Brain pericyte (primary cell): ENCODE measurements around the gene TRAPPC10.
"Not testable (repeated sequence)": the region's sequence is repeated elsewhere in the genome, so short reads cannot be mapped to it uniquely, and the experiment has no call there.

ENCODE experiments used
- DNase-seq: peaks from one replicate; pipeline ENCODE4 v3.0.0-alpha.2; 2012; ENCODE audit warnings: low read depth, low spot score

TRAPPC10 gene

DNA sequence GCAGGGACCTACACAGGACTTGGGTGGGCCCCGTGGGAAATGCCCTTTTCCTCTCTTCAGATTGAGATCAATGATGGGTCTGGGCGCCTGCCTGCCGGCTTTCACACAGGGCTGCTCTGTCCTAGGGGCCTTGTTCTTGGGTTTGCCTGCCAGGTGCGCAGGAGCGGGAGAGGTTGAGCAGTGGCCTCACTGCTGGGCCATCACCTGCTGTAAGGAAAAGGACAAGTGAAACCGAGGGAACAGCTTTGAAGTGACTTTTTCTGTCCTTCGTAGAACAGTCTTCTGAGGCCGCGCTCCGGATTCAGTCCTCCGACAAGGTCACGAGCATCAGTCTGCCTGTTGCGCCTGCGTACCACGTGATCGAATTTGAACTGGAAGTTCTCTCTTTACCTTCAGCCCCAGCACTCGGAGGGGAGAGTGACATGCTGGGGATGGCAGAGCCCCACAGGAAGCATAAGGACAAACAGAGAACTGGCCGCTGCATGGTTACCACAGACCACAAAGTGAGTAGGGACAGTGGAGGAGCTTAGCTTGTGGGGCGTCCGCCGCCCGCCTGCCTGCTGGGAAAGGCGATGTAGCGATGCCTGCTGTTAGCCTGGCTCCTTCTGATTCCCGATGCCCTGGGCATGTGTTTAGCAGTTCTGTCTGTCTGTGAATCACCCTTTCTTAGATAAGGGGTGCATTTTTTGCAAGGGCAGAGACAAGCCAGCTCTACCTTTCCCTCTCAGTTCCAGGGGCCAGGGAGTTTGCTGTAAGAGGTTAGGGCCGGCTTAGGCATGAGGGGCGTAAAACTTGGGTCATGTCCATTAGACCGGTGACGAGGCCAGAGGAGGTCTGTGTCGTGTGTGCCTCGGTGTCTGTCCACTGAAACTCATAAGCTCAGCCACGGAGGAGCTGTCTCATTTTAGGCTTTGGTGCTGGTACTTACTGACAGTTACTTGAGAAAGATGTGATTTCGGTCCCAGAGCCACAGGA lies 75.6 kb downstream of the TRAPPC10 start:
- DNase-seq, result no peak

DNA sequence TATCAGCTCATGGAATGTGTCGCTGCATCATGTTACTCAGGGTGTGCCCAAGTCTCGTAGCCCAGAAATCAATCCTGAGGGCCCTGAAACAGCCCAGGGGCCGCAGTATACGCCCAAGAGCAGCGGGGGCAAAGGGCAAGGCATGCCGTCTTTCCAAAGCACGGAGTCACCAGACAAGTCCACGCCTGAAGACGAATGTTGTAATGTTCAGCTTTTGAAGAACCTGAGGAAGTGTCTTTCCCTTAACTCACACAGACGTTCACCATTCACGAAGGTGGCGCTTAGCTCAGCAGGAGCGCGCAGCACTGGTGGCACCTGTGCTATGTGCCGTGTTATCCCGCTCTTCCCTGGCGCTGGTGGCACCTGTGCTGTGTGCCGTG lies 76.3 kb downstream of the TRAPPC10 start:
- DNase-seq, result no peak

DNA sequence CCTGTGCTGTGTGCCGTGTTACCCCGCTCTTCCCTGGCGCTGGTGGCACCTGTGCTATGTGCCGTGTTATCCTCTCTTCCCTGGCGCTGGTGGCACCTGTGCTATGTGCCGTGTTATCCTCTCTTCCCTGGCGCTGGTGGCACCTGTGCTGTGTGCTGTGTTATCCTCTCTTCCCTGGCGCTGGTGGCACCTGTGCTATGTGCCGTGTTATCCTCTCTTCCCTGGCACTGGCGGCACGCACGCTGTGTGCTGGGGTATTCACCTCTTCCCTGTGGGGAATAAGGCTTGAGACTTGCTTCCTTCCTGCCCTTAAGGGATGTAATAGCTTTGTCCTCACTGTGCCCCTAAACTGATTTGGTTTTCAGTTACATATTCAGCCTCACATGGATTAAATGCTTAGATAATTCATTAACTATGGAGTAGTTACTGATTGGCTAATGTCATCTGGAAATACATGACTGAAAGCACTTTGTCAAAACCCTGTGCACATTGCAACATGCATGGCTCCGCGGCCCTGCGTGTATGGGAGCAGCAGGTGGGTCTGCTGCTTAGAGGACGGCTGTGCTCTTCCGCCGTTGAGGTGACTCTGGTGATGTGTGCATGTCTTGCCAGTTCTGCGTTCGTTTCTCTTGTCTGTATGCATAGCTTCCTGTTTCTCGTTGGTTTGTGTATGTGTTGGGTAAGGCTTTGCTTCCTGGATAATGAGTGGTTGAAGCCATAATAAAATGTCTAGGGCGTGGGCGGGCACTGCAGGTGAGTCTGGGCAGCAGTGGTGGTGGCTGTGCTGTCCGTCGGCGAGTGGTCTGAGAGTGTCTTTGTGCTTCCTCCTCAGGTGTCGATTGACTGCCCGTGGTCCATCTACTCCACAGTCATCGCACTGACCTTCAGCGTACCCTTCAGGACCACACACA lies 77.1 kb downstream of the TRAPPC10 start:
- DNase-seq, result no peak

DNA sequence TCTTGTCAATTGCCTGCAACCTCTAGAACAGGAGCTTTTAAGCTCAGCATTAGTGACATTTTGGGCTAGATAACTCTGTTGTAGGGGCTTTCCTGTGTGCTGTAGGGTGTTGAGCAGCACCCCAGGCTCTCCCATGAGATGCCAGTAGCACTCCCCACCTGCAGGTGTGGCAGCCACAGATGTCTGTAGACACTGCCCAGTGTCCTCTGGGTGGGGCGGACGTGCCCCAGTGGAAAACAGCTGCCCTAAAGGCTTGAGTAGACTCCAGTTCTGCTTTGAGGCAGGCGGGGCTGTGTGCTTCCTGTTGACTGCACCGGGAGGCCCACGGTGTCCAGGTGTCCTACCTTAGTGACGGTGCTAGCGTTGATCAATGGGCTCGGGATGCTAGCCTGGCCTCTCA lies 78.2 kb downstream of the TRAPPC10 start:
- DNase-seq, result no peak

DNA sequence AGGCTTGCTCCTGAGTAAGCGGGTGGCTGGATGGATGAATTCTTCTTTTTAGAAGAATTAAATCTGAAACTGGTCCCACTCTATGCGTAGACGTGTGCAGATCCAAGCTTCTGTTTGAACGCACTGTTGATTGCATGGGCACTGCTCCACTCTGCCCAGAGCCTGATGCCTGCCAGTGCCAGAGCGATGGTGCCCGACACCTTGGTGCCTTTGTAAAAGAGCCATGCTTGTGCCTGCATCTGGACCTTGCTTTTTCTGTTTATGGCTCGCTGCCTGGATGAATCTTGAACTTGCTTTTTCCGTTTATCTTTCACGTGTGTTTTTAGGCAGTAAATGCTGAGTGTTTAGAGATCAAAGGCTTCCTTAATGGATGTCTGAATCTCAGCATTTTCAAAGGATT lies 80.1 kb downstream of the TRAPPC10 start:
- no peak for DNase-seq

DNA sequence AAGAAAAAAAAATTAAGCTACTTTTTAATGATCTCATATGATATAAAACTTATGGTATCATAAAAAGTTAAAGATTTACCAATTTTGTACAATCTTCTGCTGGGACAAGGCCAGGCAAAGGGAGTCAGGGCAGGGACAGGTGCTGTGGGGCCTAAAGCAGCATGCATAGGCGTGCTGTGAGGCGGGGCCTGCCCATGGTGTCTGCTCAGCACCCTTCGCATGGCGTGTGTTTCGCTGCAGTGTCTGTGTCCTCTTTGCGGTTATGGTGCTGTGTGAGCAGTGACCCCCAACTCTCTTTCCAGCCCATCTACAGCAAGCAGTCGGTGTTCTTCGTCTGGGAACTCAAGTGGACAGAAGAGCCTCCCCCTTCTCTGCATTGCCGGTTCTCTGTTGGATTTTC lies 81.7 kb downstream of the TRAPPC10 start:
- DNase-seq, result no peak

DNA sequence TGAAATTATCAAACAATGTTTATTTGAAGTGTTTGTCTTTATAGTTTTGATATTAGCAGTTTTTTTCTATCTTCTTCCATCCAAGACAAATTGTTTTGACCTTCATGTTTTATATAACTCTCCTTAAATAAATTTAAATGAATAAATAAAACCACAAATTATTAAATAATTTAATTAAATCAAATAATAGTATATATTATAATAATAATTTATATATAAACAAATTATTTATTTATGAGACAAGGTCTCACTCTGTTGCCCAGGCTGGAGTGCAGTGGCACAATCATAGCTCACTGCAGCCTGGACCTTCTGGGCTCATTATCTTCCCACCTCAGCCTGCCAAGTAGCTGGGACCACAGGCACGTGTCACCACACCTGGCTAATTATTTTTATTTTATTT lies 82.7 kb downstream of the TRAPPC10 start:
- no peak for DNase-seq

DNA sequence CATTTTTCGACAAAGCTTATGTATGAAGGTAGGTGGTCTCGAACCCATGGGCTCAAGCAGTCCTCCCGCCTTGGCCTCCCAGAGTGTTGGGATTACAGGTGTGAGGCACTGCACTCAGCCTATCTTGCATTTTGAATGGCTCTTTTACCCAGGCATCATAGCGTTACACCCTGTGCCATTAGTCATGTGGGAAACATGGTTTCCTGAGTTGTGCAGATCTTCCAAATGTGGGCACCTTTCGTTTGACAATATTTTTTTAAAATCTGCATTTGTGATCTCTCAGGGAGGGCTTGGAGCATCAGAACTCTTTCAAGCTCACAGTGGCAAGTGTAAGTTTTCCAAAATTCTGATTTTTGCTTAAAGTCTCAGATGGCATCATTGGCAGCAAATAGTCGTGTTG lies 86.4 kb downstream of the TRAPPC10 start:
- not testable (repeated sequence) for DNase-seq

DNA sequence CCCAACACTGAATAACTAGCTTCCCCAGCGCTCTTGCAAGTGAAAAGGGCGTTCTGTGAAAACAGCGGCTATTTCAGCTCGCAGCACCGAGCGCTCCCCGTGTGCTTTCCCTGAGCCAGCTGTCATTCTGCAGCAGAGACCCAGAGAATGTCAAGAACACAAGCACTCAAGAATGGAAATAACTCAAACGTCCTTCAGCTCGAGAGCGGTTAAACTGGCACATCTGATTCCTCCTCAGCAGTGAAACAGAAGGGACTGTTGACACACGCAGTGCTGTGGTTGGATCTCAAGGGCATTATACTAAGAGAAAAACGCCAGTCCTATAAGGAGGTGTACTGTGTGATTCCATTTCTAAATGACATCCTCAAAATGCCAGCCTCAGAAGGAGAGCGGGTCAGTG lies 86.9 kb downstream of the TRAPPC10 start:
- not testable (repeated sequence) for DNase-seq

DNA sequence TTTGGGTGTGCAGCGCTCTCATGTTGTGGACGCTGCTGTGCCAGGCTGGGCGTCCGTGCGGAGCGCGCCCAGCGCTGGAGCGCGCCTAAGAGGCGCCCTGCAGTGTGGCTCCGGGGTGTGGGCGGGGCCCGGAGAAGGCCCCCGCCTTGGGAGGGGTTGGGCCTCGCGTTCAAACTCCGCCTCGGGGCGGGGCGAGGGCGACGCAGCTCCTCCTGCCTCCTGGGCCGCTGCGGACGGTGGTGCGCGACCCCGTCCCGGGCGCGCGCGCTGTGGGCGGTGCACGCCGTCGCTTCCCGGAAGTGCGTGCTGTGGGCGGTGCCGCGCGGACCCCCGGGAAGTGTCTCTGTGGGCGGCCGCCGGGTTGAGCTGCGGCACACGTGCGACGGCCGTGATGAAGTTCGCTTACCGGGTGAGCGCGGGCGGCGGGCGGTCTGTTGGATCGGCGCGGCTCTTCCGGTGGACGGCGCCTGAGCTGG lies 95.0 kb downstream of the TRAPPC10 start, which contains the start of gene PWP2:
PWP2 (plus strand) TSS at position 374 of the 476 bp plus-strand sequence; CDS start at position 392, 18 bp downstream.
- not testable (repeated sequence) for DNase-seq

DNA sequence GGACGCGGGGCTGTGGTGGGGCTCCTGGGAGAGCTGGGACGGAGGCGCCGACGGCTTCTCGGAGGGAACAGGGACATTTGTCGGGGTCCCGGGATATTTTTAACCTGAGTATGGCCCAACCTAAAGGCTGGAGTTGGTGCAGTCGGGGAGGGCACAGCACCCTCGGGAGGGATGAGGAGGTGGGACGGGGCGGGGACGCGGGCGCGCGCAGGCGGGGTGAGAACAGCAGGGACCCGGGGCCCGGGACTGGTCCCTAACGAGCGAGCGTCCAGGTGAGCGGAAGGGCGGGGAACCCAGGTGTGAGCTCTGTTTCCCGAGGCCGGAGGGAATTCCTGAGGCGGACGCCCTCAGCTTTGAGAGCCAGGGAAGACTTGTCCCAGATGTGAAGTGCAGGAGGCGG lies 95.5 kb downstream of the TRAPPC10 start:
- not testable (repeated sequence) for DNase-seq

DNA sequence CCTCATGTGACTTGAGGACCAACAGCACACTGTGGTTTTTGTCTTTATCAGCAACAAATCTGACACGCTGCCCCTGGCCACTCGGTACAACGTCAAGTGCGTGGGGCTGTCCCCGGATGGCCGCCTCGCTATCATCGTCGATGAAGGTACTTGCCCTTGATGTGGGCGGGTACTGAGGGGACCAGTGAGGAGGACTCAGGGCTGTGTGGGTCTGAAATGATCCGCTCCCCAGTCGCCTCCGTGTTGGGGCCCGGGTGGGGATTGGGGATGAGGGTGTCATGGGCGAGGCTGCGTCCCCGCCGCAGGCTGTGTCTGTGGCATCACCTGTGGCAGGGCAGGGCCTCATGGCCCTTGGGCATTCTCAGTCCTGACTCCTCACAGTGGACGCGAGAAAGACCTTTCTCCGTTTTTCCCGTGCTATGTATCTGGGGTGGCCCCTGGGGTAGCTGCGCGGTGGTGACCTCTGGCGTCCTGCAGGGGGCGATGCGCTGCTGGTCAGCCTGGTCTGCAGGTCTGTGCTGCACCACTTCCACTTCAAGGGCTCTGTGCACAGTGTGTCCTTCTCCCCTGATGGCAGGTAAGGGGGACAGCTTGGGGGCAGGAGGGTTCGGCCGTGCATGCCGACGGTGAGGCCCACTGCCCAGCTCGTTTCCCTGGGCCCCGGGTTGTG lies 101.7 kb downstream of the TRAPPC10 start:
- not testable (repeated sequence) for DNase-seq

DNA sequence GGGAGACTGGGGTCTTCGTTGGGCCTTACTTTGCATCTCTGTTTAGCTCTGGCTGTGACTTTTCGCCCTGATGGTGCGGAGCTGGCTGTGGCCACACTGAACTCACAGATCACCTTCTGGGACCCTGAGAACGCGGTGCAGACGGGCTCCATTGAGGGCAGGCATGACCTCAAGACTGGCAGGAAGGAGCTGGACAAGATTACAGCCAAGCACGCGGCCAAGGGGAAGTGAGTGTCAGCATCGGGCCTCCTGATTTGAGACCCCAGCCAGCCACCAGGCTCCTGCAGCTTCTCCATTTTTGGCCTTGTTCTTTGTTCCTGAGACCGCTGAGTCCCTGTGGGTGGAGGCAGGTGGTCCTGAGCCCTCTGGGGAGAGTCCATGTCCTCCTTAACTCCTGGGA lies 110.0 kb downstream of the TRAPPC10 start:
- not testable (repeated sequence) for DNase-seq

DNA sequence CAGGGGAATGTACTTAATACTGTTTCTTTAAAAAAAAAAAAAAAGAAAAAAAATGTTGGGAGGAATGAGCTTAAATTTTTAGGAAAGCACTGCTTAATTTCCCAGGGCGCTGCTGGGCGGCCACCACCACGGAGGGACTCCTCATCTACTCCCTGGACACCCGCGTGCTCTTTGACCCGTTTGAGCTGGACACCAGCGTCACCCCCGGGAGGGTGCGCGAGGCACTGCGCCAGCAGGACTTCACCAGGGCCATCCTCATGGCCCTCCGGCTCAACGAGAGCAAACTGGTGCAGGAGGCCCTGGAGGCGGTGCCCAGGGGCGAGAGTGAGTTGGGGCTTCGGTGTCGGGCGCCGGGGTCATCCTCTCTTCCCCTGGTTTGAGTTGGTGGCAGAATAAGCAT lies 115.7 kb downstream of the TRAPPC10 start:
- DNase-seq, result not testable (repeated sequence)

DNA sequence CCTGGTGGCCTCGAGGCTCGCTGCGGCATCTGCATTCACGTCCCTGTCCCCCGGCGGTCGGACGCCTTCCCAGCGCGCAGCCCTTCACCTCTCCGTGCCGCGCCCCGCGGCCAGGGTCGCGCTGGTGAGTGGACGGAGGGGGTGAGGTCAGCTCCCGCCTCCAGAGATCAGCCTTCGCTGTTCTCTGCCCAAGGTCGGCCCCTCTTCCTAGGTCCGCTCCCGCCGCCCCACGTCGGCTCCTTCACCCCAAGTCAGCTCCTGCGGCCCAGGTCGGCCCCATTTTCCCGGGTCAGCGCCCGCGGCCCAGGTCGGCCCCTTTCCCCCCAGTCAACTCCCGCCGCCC lies 121.6 kb downstream of the TRAPPC10 start:
- not testable (repeated sequence) for DNase-seq

DNA sequence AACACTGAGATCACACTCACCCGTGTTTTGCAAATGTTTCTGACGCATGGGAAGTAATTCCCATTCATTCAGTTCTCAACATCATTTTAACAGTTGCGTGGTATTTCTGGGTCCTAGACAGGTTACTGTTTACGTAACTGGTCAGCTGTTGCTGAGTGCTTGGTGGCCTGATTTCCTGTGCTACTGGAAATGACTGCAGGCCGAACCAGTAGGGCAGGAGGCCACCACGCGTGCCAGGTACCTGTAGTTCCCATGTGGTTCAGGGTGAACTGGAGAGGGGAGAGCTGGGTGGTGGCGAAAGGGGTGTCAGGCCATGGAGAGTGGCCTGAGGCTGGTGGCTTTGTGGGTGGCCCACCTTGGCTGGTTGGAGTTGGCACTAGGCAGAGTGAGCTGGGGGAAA lies 122.6 kb downstream of the TRAPPC10 start:
- not testable (repeated sequence) for DNase-seq

DNA sequence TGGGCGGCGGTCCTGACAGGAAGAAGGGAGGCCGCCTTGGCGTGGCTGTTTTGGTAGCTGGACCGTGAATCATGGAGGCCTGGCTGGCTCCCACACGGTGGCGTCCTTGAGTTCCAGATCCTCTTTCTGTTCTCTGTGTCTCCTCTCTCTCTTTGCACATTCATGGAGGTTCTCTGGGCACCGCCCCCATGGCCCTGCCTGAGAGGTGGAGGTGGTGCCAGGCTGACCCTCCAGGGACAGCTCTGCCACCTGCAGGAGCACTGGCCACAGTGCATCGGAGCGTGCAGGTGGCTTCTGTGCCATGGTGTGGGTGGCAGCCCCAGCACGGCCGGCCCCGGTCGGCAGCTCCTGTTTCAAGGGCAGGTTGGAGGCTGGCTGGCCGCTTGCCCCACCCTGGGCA lies 125.9 kb downstream of the TRAPPC10 start:
- not testable (repeated sequence) for DNase-seq

DNA sequence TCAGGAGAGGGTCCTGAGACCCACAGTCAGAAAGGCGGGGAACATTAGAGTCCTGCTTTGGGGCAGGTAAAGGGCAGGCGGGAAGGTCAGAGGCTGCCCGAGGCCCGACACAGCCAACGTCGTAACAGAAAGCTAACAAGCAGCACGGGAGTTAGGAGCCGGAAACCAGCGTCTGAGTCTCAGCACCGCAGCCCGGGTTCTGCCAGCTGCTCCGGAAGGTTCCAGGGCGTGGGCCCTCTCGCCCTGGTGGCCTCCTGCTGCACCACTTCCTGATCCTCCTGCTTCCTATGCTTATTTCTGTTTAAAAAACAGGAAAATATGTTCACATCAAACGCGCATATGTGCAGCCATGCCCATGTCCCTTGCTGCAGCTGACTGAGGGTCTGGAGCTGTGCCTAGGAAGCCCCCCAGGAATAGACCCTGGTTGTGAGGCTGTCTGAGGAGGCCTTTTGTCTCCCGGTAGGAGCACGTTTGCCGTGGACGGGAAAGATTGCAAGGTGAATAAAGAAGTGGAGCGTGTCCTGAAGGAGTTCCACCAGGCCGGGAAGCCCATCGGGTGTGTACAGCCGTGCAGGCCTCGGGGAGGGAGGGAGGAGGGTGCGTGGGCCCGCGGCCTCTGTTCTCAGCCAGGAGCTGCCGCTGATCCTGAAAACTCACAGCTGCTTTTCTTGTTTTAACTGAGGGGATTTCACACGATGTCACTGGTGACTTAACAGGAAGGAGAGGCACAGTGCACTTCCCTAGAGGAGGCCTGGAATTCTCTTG lies 127.9 kb downstream of the TRAPPC10 start:
- not testable (repeated sequence) for DNase-seq

DNA sequence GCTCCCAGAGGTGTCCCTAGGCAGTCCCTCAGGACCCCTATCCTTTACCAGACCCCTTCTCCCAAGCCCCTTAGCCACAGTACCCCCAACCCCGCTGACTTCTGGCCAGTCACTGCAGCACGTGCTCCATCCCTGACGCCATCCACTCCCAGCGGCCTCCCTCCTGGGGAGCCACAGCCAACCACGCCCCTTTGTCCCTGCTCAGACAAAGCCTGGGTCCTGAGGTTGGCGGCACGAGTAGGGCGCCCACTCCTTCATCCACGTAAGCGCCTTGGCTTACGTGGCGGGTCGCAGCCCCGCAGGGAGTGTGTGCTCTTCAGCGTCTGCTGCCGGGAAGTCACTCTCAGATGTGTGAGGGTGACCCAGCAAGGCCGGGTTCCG lies 128.4 kb downstream of the TRAPPC10 start:
- DNase-seq, result not testable (repeated sequence)

DNA sequence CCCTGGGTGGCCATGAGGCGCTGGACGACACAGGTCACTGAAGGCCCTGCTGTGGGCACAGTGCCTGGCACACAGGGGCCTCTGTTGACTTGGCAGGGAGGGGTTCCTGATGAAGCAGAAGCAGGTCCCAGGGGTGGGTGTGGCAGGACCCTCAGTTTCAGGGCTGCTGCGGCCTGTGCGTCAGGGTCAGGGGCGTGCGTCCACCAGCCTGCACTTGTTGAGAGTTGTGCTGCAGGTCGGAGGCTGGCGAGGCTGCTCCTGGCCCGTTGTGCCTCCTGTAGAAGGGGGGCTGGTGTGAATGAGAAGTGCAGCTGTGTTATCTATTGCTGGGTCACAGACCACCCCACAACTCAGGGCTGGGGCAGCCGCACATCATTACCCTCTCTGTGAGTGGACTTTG lies 130.4 kb downstream of the TRAPPC10 start:
- DNase-seq, result not testable (repeated sequence)

DNA sequence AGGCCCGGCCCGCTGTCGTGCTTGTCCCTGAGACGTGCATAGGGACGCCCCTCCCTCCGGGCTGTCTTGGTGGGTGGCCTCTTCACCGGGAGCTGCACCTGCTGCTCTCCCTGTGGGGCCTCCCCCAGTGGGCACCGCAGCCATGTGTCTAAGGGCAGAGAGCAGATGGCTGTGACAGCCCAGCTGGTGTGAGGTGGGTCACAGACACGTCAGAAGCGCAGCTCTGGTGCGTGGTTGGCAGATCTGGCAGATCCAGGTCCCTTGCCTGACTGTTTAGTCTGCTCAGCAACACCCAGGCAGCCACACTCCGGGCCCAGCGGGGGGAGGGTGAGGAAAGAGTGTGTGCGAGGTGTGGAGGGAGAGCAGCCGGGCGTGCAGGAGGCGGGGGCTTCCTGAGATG lies 131.3 kb downstream of the TRAPPC10 start:
- DNase-seq, result not testable (repeated sequence)
